OCI-M2 (cell line): ENCODE results near the gene LYL1.

ENCODE experiments used
- DNase-seq: peaks from one replicate; lab custom pipeline; 2025; ENCODE audit not compliant: unreplicated experiment; lab: John Stamatoyannopoulos, UW

The LYL1 gene

DNA sequence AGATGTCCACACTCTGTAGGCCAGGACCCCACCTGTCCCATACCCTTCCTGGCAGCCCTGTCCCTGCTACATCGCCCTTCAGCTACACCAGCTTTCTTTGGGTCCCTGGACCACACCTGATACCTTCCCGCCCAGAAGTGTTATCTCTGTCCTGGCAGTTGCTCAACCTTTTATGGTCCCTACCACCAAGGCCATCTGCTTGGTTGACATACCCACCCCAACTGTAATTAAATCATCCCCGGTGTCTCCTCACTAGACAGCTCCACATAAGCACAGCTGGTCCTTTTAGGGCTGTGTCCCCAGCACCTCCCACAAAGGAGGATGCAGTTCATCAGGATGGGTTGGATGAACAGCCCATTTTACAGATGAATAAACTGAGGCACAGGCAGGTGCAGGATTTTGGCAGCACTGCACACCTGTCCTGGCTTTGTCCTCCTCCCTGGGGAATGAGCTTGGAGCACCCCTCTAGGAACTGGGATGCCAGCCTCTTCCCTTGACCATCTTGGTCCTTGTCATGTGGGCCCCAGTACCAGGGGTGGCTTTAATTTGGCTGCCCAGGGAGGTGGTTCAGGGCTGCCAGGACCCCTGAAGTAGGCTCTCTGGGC is 28.3 kb upstream of the LYL1 start:
- DNase-seq: no peak

DNA sequence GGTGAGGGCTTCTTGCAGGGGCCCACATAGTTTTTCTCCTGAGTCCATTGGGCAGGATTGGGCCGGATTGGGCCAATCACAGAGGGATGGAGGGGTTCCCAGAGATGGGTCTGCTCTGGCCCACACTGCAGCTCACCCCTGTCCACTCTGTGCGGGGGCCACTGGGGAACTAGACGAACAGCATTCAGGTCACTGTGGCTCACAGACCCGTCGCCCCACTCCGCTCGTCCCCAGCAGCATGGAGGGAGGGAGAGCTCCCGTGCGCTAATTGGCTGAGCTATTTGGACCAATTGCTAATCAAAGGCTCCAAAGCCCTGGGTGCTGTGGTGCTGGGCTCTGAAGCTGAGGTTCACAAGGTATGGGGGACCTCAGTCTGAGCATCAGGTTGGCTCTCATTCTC is 26.7 kb upstream of the LYL1 start:
- DNase-seq: no peak

DNA sequence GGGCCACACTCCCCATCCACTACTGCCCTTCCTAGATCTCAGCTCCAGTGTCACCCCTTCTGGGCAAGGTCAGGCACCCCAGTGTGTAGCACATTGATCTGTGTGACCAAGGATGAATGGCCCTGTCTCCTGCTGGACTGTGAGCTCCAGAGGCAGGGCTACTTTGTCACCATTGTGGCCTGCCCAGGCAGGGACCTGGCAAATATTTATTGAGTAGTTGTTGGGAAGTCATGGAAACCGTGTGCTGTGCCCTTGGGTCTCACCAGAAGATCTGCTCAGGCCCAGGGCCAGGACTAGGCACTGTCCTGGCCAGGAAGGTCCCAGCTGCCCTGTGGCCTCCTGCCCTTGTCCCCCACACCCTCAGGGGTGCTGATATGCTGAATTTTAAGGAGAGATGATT is 25.9 kb upstream of the LYL1 start:
- no peak for DNase-seq

DNA sequence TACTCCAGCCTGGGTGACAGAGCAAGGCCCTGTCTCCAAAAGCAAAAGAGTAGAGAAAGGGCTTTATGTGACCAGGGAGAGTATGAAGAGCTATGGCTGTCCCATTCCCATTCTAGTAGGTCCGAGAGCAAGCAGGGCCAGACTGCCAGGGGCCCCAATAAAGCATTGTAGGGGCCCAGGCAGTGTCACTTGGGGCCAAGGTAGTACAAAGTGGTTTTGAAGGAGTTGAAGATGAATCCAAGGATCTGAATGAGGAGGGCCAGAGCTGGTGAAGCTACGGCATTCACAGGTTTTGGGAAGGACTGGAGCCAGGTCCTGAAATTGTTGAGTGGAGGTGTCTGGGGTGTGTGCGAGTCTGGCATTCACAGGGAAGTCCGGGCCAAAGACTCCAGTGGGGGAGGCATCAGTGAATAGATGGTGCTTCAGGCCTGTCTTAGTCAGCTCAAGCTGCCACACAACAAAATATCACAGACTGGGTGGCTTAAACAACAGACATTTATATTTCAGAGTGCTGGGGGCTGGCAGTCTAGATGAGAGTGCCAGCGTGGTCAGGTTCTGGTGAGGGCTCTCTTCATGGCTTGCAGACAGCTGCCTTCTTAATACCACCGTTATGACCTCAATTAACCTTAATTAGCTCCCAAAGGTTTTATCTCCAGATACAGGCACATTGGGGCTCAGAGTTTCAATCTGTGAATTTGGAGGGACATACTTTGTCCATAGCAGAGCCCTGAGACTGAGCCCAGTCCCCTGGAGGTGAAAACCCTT is 25.3 kb upstream of the LYL1 start:
- DNase-seq: no peak

DNA sequence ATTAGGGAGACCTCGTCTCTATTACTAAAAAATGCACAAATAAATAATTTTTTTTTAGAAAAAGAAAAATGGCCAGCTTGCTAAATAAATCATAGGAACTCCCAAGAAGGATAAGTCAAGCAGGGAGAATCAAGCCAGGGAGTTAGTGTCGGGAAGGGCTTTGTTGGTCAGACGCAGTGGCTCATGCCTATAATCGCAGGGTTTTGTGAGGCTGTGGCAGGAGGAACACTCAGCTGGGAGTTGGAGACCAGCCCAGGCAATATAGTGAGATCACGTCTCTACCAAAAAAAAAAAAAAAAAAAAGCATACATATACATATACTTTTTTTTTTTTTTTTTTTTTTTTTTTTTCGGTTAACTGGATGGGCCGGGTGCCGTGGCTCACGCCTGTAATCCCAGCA is 24.4 kb upstream of the LYL1 start:
- no peak for DNase-seq

DNA sequence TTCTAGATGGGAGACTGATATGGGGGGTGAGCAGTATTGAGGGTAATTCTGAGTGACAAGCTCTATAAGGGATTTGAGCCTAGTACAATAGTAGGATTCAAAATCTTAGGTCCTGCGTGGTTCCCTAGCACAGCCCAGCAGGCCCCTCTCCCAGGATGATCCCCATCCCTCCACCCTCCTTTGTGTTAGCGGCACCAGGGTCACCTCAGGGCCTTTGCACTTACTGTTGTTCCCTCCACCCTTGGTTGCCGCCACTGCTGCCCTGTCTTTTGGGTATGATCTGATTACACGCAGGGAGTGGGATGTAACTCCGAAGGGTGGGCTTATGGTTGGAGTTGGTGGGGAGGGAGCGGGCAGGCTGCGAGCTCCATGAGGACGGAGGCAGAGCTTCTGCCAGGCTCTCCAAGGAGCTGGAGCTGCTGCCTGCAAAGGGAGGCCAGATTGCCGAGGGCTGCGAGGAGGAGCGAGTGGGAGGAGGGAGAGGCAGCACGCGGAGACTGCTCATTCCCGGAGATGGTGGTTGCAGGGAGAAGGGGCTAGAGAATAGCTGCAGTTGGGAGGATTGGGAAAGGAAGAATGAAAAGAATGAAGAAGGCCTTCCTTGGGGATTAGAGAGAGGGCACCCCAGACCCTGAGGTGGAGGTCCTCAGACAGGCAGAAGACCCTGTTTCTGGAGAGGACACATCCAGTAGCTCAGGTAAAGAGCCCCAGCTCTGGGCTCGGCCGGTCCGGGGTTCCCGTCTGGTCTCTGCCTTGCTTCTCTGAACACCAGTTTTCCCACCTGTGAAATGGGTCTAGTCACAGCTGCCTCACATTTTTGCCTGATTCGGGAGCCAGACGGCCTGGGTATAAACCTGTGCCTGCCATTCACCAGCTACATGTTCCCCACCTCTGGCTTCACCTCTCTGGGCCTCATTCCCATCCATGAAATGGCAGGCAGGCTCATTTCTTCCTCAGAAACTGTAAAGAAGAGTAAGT is 20.6 kb upstream of the LYL1 start:
- no peak for DNase-seq

DNA sequence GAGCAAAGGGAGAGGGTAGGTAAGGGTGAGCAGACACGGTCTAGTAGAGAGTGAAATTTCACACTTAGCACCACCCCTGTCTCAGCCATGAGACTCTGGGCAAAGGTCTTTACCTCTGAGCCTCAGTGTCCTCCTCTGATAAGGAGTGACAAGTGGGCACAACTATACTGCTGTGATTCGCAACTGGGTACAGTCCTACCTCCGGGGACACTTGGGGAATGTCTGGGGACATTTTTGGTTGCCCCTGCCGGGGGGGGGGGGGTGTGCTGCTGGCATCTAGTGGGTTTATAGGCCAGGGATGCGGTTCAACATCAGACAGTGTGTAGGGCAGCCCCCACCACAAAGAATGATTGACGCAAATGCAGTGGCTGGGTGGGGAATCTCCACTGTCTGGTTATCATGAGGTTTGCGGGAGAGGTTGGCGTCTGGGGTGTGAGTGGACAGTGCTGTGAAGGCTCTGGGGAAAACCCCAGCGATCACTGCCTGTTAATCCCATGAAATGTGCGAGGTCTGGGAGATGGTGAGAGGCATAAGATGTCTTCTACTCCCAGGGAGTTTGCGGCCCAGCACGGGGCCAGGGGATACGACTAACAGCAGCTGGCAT is 19.7 kb upstream of the LYL1 start:
- no peak for DNase-seq

DNA sequence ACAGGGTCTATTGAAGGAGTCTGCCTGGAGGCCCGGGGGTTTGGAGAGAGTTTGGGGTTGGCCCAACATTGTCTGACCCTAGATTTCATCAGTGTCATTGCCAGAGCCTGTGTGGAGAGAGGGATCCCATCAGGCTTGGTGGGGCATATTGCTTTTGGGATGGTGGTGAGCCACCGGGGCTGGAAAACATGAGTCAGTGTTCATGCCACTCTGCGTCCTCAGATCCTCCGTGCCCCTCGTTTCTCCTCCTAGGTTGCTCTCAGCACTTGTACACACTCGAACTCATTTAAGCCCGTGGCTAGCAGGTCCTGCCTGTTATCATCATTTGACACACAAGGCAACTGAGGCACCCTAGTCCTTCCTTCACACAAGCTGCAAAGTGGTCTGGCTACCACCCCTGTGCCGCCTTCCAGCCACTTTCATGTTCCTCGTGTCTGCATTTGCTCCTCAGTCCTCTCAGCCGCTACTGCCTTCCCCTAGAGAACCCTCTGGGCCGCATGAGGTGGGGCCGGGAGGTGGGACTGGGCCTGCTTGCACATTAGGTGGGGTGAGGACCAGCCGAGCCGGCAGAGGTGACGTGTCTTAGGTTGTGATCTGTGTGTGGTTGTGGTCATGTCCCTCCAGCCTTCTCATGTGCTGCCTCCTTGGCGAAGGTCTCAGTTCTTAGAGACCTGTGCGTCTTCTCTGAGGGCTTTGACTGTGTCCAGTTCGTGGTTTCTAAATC is 19.1 kb upstream of the LYL1 start:
- DNase-seq: no peak

DNA sequence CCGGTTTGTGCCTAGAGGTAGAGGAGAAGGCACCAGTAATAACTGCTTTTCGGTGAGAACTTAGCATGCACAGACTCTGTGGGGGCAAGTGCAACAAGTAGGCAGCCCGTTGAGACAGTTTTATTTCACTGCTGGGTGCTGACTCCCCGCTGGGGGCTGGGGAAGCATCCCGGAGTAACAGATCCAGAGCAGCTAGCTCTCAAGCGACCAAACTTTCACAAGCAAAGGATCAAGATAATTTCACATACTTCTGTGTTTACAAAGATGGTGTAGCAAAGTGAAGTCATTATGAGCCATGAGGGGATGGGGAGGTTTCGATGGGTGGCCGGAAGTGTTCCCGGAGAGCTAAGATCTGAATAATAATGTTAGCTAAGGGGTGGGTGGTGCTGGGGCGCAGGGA is 18.2 kb upstream of the LYL1 start:
- DNase-seq: no peak

DNA sequence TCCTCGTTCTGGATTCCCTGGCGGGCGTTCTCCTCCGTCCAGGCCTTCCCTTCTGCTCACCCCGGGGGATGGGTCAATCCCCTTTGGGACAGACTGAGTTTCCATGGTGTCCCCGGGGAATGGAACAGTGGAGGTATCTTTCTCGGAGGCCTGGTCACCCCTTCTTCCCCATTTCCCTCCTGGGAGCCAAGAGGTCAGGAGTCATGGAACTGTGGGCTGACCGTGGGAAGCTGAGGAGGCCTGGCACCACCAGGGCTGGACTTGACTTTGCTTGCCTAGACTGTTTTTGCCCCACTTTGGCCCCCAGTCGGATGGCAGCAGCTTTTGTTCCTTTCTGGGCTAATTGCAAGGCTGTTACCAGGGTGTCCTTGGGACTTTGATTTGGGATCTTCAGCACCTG is 17.4 kb upstream of the LYL1 start:
- DNase-seq: no peak

DNA sequence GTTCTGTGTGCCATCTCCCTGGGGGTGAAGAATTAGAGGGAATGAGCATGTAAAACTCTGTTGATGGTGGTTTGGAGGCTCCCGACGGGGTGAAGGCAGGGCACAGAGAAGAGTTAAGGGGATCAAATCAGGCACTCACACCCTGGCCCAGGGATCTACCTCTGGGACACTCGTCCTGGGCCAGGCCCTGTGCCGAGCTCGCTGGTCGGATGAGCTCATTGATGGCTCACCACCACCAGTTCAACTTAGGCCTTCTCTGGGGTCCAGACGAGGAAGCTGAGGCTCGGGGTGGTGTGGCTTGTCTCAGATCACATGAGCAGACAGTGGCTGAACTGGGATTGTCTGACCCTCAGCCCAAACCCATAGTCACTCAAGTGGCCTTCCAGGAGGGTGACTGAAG is 17.0 kb upstream of the LYL1 start:
- no peak for DNase-seq

DNA sequence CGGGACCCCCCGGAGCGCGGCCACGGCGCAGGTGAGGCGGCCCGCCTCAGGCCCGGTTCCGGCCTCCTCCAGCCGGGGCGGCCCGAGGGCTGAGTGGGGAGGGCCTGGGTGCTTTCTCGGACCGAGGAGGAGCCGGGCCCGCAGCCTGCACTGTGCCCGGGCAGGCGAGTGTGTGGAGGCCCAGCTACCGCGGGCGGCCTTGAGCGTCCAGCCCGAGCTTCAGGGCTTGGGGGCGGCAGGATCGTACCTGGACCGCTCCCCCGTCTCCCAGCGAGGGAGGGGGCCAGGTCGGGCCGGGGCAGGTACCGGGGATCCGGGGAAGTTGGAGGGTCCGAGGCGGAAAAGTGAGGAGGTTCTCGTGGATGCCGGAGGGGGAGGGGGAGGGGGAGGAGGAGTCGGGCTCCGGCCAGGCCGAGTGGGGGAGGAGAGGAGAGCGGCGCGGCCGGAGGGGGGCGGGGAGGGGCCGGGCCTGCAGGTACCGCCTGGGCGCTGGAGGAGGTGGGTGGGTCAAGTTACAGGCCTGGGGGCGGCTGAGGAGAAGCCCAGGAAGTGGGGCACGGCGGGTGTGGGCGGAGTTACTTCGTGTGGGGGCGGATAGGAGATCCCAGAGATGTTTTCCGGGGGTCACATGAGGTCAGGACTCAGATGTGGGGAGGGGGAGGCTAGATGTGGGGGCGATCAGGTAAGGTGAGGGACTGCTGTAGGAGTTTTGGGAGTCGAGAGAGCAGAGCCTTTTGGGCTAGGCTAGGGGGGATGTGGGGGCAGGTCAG is 16.0 kb upstream of the LYL1 start:
- no peak for DNase-seq

DNA sequence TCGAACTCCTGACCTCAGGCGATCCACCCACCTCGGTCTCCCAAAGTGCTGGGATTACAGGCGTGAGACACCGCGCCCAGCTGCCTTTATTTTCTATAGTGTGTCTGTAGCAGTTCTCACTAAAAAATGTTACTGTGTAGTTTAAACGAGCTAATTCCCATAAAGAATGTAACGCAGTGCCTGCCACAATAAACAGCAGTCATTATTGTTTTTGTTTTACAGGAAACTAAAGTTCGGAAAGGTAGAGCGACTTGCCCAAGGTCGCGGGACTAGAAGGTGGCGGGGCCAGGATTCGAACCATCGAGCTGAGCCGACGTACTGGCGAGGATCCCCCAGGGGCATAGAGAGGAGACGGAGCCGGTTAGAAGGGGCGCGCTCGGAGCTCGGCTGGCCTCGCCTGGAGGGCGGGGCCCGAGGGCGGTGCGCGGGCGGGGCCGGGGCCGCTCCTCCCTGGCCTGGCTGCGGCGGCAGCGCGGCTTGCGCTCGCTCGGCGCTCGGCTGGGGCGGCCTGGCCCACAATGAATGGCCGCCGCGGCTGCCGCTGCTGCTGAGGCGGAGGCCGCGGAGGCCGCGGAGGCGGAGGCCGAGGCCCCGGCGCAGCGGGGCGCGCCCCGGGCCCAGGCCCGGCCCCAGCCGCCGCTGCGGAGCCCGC is 15.2 kb upstream of the LYL1 start, which contains the start of gene NACC1:
TSS of gene NACC1 (plus strand) at position 493 of the 652 bp plus-strand sequence. CDS start 16,944 bp downstream, outside the sequence.
- DNase-seq: no peak

DNA sequence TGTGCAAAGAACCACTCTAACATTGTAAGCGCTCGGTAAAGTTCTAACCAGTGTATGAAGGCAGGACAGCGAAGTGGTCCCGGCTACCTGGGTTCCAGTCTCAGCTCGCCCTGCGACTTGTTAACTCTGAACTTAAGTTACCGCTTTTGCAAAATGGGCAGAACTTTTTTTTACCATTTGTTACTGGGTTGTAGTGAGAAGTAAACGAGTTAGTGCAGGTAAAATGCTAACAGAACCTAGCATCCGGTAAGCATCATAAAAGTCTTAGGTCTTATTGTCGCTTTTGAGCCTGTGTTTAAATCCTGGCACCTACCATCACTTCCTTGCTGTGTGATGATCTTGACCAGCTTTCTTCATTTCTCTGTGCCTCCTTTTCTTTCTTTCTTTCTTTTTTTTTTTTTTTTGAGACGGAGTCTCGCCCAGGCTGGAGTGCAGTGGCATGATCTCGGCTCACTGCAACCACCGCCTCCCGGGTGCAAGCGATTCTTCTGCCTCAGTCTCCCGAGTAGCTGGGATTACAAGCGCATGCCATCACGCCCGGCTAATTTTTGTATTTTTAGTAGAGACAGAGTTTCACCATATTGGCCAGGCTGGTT is 14.6 kb upstream of the LYL1 start:
- DNase-seq: no peak

DNA sequence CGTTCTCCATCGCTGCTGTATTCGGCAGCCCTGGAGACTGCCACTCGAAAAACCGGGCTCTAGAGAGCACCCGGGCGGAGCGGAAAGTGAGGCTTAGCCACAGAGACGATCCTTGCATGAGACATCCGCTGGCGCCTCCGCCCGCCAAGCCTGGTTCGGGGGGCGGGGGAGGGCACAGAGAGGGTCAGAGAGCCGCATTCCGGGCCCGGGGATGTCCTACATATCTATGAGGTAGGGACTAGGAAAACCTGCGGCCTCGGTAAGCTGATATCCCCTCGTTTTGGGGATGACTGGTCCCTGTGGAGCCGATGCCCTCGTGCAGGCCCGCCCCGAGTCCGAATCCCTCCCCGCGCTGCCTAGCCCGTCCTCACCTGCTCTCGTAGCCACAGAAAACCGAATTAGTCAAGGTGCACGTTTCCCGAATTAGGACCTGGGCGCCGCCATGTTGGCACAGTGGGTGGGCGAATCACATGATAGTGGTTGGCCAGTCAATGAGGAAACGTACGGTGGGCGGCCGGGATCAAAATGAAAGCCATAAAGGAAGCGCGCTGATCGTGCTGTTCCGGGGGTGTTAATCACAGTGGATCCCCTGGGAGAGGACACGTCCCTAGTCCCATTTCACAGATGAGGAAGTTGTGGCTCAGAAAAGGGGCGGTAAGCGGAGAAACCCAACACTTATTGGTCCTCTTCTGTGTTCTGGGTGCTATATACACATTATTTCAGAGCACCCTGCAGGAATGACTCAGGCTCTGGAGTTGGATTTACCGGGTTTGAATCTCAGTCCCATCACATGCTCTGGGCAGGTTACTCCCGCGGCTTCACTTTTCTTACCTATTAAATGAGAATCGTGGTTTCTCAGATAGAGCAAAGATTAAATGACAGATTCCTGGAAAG is 13.9 kb upstream of the LYL1 start, which contains the start of gene TRMT1:
TSS of gene TRMT1 (minus strand) at position 459 of the 894 bp plus-strand sequence. CDS start at position 118, 341 bp downstream.
- peak; percentile 82 for DNase-seq

DNA sequence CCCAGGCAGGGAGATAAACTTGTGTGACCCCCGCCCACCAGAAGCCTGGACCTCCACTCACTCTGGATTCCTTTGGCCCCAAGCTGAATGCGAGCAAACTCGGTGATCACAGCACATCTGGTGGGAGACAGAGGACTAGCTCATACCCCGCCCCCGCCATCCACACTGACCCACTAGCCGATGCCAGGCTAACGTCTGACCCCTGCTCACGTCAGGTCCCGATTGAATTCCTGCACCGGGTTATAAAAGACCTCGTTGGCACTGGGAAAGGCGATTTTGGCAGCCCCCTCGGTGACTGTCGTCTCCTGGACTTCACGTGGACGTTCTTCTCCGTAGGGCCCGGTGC is 13.3 kb upstream of the LYL1 start:
- DNase-seq: no peak

DNA sequence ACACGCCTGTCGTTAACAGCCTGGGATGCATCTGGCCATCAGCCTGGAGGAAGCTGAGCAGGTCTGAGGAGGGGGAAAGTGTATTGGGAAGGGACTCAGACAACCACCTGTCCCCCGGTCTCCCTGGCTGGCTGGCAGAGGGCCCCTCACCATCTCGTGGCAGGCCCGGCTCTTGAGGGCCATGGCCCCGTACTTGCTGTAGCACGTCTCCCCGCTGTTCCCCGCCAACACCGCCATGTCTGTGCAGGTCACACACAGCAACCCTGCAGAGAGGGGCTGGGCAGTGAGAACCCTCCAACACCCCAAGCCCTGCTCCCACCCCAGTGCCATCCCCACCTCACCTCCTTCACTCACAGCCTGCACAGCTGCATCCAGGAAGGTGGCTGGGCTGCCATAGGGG is 9.9 kb upstream of the LYL1 start:
- DNase-seq: no peak

DNA sequence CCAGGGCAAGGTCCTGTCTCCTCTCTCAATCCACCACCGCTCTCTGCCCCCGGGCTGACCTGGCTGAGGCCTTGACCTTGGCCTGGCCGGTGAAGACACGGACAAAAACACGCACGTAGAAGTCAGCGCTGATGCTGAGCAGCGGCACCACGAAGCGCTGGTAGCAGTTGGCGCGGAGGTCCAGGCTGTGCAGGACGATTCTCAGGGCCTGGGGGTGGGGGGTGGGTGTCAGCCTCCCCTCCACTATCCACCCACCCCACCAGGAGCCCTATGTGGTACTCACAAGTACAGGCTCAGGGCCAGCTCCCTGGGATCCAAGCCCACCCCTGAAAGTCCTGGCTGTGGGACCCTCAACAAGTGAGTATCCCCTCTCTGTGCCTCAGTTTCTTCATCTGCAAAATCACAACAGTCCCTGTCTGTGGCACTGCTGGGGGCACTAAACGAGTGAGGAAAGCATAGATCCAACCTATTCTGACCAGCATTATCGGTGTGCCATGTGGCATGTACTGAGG is 7.5 kb upstream of the LYL1 start:
- no peak for DNase-seq
